NB4 (cell line): ENCODE data around the gene ZDHHC13.

ENCODE experiments used
- DNase-seq: peaks from one replicate; pipeline ENCODE4 v3.0.0; 2010; ENCODE audit warnings: low read depth
- H3K4me3 ChIP-seq: one replicate; pipeline ENCODE4 v1.5.1; 2011; ENCODE audit warnings: mild to moderate bottlenecking, low read depth, low read length, moderate library complexity
- MYC ChIP-seq: IDR thresholded peaks from 2 replicates; pipeline ENCODE4 v1.6.1; 2011; ENCODE audit warnings: low read depth, low read length
- POLR2A ChIP-seq: IDR thresholded peaks from 2 replicates; pipeline ENCODE4 v1.6.1; 2011; ENCODE audit warnings: mild to moderate bottlenecking; ENCODE audit not compliant: insufficient read length; ENCODE audit errors: extremely low read depth
- TF ChIP-seq, protein P1 (sequence below): IDR thresholded peaks from 2 replicates; pipeline ENCODE4 v1.6.1; 2011; ENCODE audit warnings: low read depth, low read length
- TF ChIP-seq, protein P2 (sequence below): IDR thresholded peaks from one replicate; pipeline ENCODE4 v1.5.1; 2012; ENCODE audit warnings: low read depth, low read length

ZDHHC13 gene

DNA sequence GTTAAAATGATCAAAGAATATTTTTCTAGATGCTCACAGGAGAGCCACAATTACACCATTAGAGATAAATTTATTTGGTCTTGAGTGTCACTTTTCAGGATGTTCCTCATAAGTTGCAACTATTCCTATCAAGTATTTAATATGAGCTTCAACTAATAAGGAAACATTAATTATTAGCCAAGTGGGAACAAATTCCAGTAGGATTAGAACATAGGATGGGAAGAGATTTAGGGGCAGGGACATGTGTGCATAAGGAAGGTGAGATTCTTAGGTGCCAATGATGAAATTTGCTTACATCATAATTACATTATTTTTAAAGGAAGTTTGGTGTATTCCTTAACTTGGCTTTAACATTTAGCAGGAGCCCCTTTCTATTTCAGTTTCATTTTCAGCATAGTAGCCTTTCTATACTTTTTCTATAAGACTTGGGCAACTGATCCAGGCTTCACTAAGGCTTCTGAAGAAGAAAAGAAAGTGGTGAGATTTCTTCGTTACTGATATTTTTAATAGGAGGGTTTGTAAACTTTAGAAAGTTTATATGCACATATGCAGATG, 46.1 kb downstream of the ZDHHC13 start:
- H3K4me3 ChIP-seq, result no peak overlapping the region
- DNase-seq, result no peak
- TF ChIP-seq, protein P1, sequence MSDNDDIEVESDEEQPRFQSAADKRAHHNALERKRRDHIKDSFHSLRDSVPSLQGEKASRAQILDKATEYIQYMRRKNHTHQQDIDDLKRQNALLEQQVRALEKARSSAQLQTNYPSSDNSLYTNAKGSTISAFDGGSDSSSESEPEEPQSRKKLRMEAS, result no peak
- TF ChIP-seq, protein P2, sequence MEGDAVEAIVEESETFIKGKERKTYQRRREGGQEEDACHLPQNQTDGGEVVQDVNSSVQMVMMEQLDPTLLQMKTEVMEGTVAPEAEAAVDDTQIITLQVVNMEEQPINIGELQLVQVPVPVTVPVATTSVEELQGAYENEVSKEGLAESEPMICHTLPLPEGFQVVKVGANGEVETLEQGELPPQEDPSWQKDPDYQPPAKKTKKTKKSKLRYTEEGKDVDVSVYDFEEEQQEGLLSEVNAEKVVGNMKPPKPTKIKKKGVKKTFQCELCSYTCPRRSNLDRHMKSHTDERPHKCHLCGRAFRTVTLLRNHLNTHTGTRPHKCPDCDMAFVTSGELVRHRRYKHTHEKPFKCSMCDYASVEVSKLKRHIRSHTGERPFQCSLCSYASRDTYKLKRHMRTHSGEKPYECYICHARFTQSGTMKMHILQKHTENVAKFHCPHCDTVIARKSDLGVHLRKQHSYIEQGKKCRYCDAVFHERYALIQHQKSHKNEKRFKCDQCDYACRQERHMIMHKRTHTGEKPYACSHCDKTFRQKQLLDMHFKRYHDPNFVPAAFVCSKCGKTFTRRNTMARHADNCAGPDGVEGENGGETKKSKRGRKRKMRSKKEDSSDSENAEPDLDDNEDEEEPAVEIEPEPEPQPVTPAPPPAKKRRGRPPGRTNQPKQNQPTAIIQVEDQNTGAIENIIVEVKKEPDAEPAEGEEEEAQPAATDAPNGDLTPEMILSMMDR, result no peak
- TF ChIP-seq POLR2A (no peak), MYC (no peak)

DNA sequence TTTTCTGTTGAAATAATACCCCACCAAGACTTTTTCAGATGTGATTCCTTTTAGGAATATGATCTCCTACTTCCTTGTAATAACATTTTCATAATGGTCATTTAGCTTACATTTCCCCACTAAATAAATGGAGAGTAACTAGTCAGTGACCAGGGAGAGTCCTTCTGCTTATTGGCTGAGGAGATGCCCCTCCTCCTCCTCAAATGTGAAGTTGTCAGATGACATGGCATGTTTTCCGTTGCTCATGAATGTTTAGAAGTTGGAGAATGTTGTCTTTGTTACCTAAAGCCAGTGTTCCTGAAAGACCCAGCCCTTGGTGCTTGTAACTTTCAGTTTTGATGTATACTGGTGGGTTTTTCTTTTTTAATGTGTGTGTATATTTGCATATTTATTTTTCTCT, 46.6 kb downstream of the ZDHHC13 start:
- H3K4me3 ChIP-seq, result no peak overlapping the region
- DNase-seq, result no peak
- TF ChIP-seq, protein P1, result no peak
- no peak for TF ChIP-seq MYC

DNA sequence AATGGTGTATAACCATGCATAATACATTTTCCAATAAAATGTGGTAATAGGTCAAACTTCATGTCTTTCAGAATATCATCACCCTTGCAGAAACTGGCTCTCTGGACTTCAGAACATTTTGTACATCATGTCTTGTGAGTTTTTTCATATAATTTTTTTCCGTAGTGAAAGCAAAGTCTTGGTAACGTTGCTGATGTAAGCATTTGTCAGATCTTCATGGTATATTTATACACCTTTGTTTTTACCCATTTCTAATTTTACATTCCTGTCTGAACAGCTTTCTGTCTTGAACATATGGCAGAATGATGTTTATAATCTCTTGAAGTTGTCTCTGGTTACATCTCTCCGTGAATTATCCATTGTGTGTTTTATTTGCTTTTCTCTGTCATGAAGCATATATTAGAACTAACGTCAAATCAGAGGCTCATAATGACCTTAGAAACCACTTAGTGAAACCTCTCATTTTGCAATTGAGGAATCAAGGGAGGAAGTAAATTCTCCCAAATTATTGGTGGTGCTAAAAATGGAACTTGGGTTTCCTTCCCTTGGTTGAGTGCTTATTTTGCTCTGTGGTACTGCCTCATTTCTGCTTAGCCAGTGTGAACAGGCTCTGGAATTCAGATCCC, 47.4 kb downstream of the ZDHHC13 start:
- H3K4me3 ChIP-seq, result no peak overlapping the region
- no peak for DNase-seq
- no peak for TF ChIP-seq POLR2A
- TF ChIP-seq, protein P2, result no peak
- no peak for TF ChIP-seq MYC
- TF ChIP-seq, protein P1, result no peak

DNA sequence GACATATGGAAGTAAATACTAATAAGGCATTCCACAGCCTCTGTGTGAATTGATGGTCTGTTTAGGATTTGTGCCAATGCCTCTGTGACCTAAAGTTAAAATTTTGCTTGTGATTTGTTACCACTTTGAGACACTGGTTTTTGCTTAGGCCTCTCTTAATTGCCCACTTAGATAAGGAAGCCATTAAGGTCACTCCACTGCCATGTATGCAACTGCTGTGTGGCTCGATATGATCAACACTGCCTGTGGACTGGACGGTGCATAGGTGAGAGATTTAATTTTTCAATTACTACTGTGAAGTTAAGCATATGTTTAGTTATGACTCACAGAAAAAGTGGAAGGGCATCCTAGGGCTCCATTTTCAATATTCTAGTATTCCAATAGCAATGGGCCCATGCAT, 47.9 kb downstream of the ZDHHC13 start:
- no peak for TF ChIP-seq MYC
- TF ChIP-seq, protein P1, result no peak
- TF ChIP-seq, protein P2, result no peak
- TF ChIP-seq POLR2A, result no peak
- no peak for DNase-seq
- no peak overlapping the region for H3K4me3 ChIP-seq

DNA sequence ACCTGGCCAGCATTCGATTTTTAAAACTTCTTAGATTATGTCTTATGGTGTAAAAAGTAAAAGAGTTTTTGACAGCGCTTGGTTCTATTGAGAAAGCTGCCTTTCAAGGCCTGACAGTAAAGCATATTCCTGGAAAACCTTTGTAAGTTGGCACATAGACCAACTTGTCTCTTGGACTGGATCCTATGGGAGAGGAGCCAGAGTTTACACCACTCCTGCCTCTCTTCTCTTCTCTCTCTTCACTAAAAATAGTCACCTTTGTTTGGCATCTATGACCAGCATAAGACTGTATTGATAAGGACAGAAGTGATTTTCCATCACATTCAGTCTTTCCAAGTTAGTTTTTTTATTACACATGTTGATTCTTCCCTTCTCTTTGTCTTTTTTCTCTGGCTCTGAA, 51.1 kb downstream of the ZDHHC13 start:
- H3K4me3 ChIP-seq, result no peak overlapping the region
- no peak for DNase-seq
- no peak for TF ChIP-seq MYC
- no peak for TF ChIP-seq POLR2A
- TF ChIP-seq, protein P1, result no peak
- TF ChIP-seq, protein P2, result no peak

DNA sequence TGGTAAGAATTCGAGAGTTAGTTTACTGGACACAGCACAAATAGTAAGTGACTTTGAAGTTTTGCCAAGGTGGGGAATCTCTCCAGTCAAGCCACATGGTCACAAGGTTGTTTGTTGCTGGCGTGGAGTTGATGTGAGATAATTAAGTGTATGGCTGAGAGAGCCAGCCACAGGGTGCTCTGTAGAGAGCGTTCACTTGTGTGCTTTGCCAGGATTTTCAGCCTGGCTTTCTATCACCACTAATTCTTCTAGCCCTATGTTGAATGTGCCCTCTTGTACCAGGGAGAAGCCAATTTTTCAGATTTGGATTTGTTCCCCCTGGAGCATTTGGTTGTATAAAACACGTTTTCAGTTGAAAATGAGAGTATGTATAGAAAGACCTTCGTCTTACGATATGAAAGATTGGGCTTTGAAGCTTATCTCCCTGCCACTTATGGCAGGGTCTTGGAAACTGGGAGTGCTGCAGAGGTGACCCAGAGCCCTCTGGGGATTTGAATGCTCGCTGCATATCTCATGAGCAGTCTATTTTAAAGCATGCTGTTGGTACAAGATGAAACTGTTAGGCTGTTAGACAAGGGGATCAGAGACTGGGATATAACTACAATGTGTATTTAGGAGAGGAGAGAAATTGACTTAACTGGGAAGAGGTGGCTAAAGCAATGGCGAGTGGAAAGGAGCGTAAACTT, 56.2 kb downstream of the ZDHHC13 start:
- TF ChIP-seq MYC, result no peak
- TF ChIP-seq, protein P2, result no peak
- no peak for TF ChIP-seq POLR2A
- TF ChIP-seq, protein P1, result no peak
- DNase-seq, result no peak
- H3K4me3 ChIP-seq, result no peak overlapping the region
